Fibroblast of pulmonary artery (primary cell): ENCODE data around the gene TMEM245.
A peak's percentile ranks its signal among the peaks of the same experiment; 100 is the strongest.

Experiments
- DNase-seq: peaks from one replicate; pipeline ENCODE4 v3.0.0-alpha.2; 2010; ENCODE audit warnings: low read depth
- H3K4me3 ChIP-seq: replicated peaks from 2 replicates; pipeline ENCODE4 v1.5.1; 2011; ENCODE audit warnings: low read depth, mild to moderate bottlenecking, control low read depth, low read length, moderate library complexity
- CTCF ChIP-seq: IDR thresholded peaks from 2 replicates; pipeline ENCODE4 v1.5.1; 2011; ENCODE audit warnings: mild to moderate bottlenecking, control low read depth, low read length, inconsistent platforms; ENCODE audit errors: missing control alignments

The TMEM245 gene

GRCh38 chr9:109086221-109086620, 33.5 kb downstream of the TMEM245 start:
- no peak overlapping the region for H3K4me3 ChIP-seq
- peak; percentile 2 for TF ChIP-seq CTCF
- DNase-seq = peak; percentile 44

DNA sequence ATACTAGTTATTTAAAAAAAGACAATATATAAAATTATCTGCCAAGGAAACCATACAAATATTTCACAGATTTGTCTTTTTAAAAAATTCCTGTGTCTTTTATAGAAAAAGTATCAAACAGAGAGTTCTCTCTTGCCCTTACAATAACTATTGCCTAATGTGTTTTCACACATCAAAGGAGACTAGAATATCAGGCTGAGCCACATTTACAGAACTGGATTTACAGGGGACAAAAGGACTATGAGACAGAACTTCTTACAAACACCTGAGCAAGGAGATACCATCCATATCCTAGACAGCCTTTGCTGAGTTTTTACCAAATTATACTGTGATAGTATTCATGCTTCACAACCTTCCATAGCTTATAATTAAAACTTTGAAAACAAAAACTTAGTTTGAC, 34.2 kb downstream of the TMEM245 start:
- no peak for TF ChIP-seq CTCF
- H3K4me3 ChIP-seq = no peak overlapping the region
- no peak for DNase-seq

GRCh38 chr9:109083813-109084405, 35.8 kb downstream of the TMEM245 start:
- H3K4me3 ChIP-seq = no peak overlapping the region
- no peak for TF ChIP-seq CTCF
- no peak for DNase-seq

DNA sequence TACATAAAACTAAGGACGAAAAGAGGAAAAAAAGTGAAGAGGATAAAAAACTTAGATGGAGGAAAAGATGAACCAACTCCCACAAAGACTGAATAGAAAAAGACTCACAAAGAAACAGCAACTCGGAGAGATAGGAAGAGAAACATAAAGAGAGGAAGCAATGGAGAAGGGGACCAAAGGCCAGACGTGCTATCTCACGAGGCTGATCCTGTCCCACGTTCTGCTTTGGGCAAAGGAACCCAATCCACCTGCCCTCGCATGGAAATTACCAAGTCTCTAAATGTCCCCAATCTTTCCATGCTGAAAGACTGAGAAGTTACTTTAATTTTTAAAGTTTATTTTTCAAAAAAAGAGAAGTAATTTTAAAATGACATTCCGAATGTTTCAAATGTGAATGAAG, 36.6 kb downstream of the TMEM245 start:
- DNase-seq = no peak
- no peak overlapping the region for H3K4me3 ChIP-seq
- TF ChIP-seq CTCF = no peak

DNA sequence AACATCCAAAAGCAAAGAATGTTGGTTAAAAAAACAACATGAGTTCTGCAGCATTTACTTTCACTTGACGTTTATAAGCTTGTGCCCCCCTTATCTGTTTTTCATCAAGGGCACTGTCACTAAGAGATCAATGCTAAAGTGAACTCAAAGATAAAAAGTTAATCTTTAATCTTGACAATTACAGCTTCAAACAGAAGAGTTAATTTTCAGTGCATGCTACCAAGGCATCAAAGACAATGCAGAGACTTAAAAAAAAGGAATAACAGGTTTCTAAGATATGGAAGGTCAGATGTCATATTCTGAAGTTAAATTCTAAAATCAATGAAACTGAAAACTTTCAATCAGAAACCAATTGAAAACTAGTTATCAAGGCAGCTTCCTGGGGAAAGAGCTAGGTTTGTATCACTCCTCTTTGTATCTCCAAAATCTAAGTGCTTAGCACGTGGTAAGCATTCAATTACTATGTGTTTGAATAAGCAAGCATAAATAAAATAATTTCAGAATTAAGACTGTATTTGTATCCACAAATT, 37.6 kb downstream of the TMEM245 start:
- no peak overlapping the region for H3K4me3 ChIP-seq
- DNase-seq = no peak
- no peak for TF ChIP-seq CTCF

DNA sequence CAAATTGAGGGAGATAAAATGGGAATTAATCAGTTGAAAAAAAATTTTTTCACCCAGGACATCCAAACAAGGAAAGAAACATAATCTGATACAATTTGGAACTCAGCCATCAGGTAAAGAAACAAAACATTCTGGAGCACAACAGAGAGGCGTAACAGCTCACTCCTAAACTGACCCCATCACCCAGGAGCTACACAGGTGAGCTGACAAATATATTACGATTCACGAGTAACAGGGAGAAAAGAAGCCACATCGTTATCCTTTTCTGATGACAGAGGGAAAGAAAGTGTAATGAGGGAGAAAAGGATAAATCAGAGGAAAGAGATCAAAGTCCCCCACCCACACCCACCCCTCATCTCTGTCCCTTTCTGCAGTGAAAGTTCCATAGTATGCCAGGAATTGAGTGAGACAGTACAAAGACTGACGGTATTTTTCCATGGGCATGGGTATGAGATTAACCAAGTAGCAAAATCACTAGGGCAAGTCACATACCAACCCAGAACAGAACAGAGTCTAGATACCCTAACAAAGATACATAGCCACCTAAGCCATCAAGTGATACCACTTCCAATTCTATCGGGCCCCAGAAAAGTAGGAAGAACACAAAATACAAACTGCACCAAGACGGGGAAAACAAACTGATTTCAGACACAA, 45.4 kb downstream of the TMEM245 start:
- H3K4me3 ChIP-seq = no peak overlapping the region
- TF ChIP-seq CTCF = no peak
- no peak for DNase-seq

DNA sequence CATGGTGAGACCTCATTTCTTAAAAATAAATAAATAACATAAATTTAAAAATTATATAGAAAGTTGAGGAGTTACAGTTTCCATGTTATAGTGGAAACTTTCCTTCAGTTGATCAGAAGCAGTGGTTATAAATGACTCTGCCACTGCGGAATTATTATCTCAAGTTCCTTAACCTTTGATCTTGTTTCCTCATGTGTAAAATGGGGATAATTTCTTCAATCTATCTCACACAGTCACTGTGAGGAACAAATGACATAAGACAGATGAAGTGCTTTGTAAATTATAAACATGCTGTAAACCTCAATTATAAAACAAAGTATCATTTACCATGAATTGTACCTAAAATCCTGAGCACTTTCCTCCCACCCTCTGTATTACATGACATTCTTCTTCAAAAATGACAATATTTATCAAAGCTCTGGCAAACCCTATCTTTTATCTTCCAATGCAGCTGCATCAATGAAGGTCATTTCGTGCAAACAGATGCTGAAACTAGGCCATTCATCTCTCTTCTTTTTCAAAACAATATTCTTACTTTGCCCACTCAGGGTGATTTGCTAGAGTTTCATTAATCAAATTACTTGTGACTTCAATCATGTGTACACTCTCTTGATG, 46.8 kb downstream of the TMEM245 start:
- TF ChIP-seq CTCF = no peak
- H3K4me3 ChIP-seq = no peak overlapping the region
- no peak for DNase-seq
